Transverse colon (tissue), 4 donors: ENCODE results near the gene IFNGR1. TPM values are rescaled to one million over a fixed set of nuclear protein-coding genes. Genes with fewer than 3 reads are reported as not detected.

Experiments
- DNase-seq: peaks from one replicate; pipeline ENCODE4 v3.0.0-alpha.2; 2019
- H3K27ac ChIP-seq, 4 donors: fragments of 200-600 bp; sonication (generic); 2 replicates each; pipeline ENCODE4 v1.5.1; 2016 to 2018; ENCODE audit warnings: inconsistent platforms in 4 of 4
- H3K27me3 ChIP-seq: fragments of 200-600 bp; sonication (generic); 2 replicates; pipeline ENCODE4 v1.5.1; 2017; ENCODE audit warnings: inconsistent platforms
- H3K36me3 ChIP-seq, 4 donors: fragments of 200-600 bp; sonication (generic); 2 replicates each; pipeline ENCODE4 v1.5.1; 2017 to 2019; ENCODE audit warnings: inconsistent platforms in 4 of 4
- H3K4me1 ChIP-seq, 4 donors: fragments of 200-600 bp; sonication (generic); 2 replicates each; pipeline ENCODE4 v1.5.1; 2017 to 2020; ENCODE audit warnings: inconsistent platforms in 4 of 4
- H3K4me3 ChIP-seq, 4 donors: fragments of 200-600 bp; sonication (generic); 1 replicate in 1 of 4; 2 replicates in 3 of 4; pipeline versions ENCODE4 v1.5.1 to v1.6.1; 2017 to 2019; ENCODE audit warnings: inconsistent platforms in 4 of 4
- H3K9me3 ChIP-seq, 2 donors: fragments of 200-600 bp; sonication (generic); 2 replicates each; pipeline ENCODE4 v1.5.1; 2017 to 2019; ENCODE audit warnings: inconsistent platforms in 2 of 2
- EP300 ChIP-seq: sonication (generic); formaldehyde crosslinking; IDR thresholded peaks from one replicate; pipeline ENCODE4 v1.6.1; 2017; ENCODE audit warnings: antibody characterized with exemption, low read depth
- POLR2A ChIP-seq: fragments of 450-650 bp; IDR thresholded peaks from one replicate; pipeline ENCODE4 v1.6.1; 2016; ENCODE audit warnings: antibody characterized with exemption, mild to moderate bottlenecking, moderate library complexity
- POLR2AphosphoS5 ChIP-seq, 3 donors: sonication (generic); formaldehyde crosslinking; IDR thresholded peaks; one replicate each; pipeline ENCODE4 v1.6.1; 2016; ENCODE audit warnings: antibody characterized with exemption in 3 of 3
- WGBS, 2 donors: methylation state at CpG; one replicate each; pipeline ENCODE4 v1.1.5; 2018; ENCODE audit warnings: low coverage in 1 of 2; 5-methylcytosine and 5-hydroxymethylcytosine counted together
- in situ Hi-C, 4 donors: fragments of 200-750 bp; cut with MboI; loops; one replicate each; pipeline versions ENCODE4 v1.15.0 to v1.15.1; 2017; ENCODE audit warnings: low sequenced_read_pairs in 3 of 4, low pct_ligation_motif_present in 1 of 4, low pct_unique_long_range_greater_than_20kb in 1 of 4
- intact Hi-C: fragments of 100-400 bp; cut with DNase I; formaldehyde crosslinking; loops from one replicate; pipeline ENCODE4 v1.15.1; 2023; ENCODE audit warnings: low total_unique reads
- total RNA-seq, 4 donors: library from RNA; depleted of rRNA; stranded (reverse); fragments of >200 nt; gene quantifications; one replicate each; pipeline ENCODE4 v1.1.0, GENCODE V29; 2016
- TF ChIP-seq, protein P1 (sequence below), 5 experiments: fragments of 200-600 bp in 3 of 5; fragments of 450-650 bp in 2 of 5; sonication (generic) in 3 of 5; IDR thresholded peaks; 1 replicate in 2 of 5; 2 replicates in 3 of 5; pipeline ENCODE4 v1.5.1; 2016 to 2017; ENCODE audit warnings: antibody characterized with exemption in 5 of 5, inconsistent platforms in 3 of 5, mild to moderate bottlenecking in 2 of 5, moderate library complexity in 1 of 5

The IFNGR1 gene
- total RNA-seq: 100 to 1,000 TPM in 2 of 4 donors, 10 to 100 TPM in 1, 1 to 10 TPM in 1; 7.0 to 116 (median 86.8) TPM

DNA sequence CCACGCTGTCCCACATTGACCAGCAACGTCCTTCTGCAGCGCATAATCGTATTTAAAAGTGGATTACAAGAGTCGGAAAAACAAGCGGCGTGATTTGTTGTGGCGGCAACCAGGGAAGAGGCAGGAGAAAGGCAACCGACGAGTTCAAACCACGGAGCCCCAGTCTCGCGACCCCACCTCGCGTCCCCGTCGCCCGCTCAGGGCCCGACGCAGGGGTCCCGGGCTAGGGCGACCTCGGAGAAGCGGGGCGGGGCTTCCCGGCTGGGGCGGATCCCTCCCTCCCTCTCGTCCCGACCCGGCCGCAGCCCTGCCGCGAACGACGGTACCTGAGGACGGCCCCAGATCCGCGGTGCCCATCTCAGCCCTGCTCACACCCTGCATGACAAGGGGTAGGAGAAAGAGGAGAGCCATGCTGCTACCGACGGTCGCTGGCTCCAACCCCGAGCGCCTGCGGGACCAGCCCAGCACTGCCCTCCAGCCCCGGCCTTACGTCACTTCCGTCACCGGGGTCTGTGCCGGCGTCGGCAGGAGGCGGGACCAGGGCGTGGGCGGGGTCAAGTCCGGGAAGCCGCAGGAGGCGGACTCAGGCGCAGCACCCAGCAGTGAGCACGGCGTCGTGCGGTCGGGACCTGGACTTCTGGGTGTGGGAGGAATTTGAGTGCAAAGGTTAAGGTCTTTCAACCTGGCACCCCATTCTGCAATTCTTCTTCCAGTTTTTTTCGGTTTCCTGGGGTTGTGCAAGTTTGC lies at the start of gene IFNGR1:
Gene IFNGR1 (minus strand): TSS at position 469 of the 747 bp plus-strand sequence. CDS start 58 bp downstream, at position 411.
- H3K36me3 ChIP-seq: no peaks in the 10 kb centered on the region
- TF ChIP-seq EP300 (no peak), POLR2AphosphoS5 (IDR thresholded peaks at IDR 0.05) (peak; percentile 99), POLR2A (peak; percentile 98)
- TF ChIP-seq, protein P1, sequence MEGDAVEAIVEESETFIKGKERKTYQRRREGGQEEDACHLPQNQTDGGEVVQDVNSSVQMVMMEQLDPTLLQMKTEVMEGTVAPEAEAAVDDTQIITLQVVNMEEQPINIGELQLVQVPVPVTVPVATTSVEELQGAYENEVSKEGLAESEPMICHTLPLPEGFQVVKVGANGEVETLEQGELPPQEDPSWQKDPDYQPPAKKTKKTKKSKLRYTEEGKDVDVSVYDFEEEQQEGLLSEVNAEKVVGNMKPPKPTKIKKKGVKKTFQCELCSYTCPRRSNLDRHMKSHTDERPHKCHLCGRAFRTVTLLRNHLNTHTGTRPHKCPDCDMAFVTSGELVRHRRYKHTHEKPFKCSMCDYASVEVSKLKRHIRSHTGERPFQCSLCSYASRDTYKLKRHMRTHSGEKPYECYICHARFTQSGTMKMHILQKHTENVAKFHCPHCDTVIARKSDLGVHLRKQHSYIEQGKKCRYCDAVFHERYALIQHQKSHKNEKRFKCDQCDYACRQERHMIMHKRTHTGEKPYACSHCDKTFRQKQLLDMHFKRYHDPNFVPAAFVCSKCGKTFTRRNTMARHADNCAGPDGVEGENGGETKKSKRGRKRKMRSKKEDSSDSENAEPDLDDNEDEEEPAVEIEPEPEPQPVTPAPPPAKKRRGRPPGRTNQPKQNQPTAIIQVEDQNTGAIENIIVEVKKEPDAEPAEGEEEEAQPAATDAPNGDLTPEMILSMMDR (IDR thresholded peaks at IDR 0.05): no peak
- intact Hi-C loops: no loop called here
- peak; percentile 99 for DNase-seq
- H3K9me3 ChIP-seq: no peaks in the 10 kb centered on the region
- in situ Hi-C loops: no loop called here
- H3K4me1 ChIP-seq: peaks cover 26 to 76% (median 38%) of the 10 kb centered on the region in 4 donors
- WGBS, 2 donors: 0% methylated on average over 35 of the region's 64 CpGs; no CpG with 5 or more reads in 1 of the 2 donors
- H3K27me3 ChIP-seq: no peaks in the 10 kb centered on the region
- H3K27ac ChIP-seq: peak within 1 kb of the TSS; percentile 95 to 98 (median 96)
- peak within 1 kb of the TSS; percentile 66 to 92 (median 79) for H3K4me3 ChIP-seq

DNA sequence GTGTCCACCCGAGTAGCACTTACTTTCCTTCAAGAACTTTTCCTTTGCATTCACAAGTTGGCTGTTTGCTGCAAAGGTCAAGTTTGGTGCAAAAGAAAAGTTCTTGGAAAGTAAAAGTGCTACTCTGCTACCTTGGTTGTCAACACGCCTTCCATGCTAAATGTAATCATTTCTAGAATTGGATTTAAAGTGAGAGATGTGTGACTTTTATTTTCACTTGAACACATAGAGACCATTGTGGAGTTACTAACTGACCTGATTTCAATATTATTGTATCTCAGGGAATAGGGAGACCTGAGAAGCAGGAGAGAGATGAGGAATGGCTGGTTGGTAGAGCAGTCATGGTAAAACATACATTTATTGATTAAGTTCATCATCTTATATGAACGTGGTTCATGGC lies 49.7 kb upstream of the IFNGR1 start:
- in situ Hi-C loops: loop anchor here in 1 of 4 donors (25.0 kb wide), 1 partner anchor 368 kb away; no protein-coding TSS in a partner anchor
- 79 to 89% methylated on average over 3 of the region's 3 CpGs for WGBS, 2 donors

DNA sequence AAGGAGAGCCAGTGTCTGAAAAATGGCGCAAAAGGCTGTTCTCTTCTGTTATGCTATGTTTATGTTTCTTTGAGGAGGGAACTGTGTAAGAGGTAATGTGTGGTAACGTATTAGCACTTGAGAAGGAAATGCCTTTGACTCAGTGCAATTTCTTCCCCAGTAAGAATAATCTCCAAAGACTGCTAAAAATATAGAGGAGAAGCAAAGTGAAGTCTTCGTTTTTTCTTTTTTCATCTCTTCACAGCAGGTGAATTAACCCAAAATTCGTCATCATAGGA lies 47.1 kb upstream of the IFNGR1 start:
- TF ChIP-seq, protein P1 (IDR thresholded peaks at IDR 0.05): no peak
- no peak for TF ChIP-seq POLR2A
- TF ChIP-seq POLR2AphosphoS5 (IDR thresholded peaks at IDR 0.05): no peak
- no peak for TF ChIP-seq EP300
- Histone ChIP-seq H3K9me3 (no peaks in the 10 kb centered on the region), H3K27ac (no peak overlapping the region), H3K27me3 (no peaks in the 10 kb centered on the region), H3K4me1 (peaks cover 0 to 10% (median 0%) of the 10 kb centered on the region in 4 donors), H3K36me3 (no peaks in the 10 kb centered on the region), H3K4me3 (no peak overlapping the region)
- DNase-seq: no peak
- intact Hi-C loops: no loop called here
- in situ Hi-C loops: loop anchor here in 1 of 4 donors (25.0 kb wide), 1 partner anchor 371 kb away; no protein-coding TSS in a partner anchor
- 65% methylated on average over 4 of the region's 4 CpGs for WGBS, 2 donors

More for the DNA sequence above, 49.7 kb upstream of the IFNGR1 start:
- Histone ChIP-seq H3K9me3 (no peaks in the 10 kb centered on the region), H3K27ac (no peak overlapping the region), H3K4me3 (no peak overlapping the region), H3K36me3 (no peaks in the 10 kb centered on the region), H3K27me3 (no peaks in the 10 kb centered on the region), H3K4me1 (no peaks in the 10 kb centered on the region)
- TF ChIP-seq POLR2A (no peak), EP300 (no peak), POLR2AphosphoS5 (IDR thresholded peaks at IDR 0.05) (no peak)
- TF ChIP-seq, protein P1 (IDR thresholded peaks at IDR 0.05): no peak
- intact Hi-C loops: no loop called here
- DNase-seq: no peak

DNA sequence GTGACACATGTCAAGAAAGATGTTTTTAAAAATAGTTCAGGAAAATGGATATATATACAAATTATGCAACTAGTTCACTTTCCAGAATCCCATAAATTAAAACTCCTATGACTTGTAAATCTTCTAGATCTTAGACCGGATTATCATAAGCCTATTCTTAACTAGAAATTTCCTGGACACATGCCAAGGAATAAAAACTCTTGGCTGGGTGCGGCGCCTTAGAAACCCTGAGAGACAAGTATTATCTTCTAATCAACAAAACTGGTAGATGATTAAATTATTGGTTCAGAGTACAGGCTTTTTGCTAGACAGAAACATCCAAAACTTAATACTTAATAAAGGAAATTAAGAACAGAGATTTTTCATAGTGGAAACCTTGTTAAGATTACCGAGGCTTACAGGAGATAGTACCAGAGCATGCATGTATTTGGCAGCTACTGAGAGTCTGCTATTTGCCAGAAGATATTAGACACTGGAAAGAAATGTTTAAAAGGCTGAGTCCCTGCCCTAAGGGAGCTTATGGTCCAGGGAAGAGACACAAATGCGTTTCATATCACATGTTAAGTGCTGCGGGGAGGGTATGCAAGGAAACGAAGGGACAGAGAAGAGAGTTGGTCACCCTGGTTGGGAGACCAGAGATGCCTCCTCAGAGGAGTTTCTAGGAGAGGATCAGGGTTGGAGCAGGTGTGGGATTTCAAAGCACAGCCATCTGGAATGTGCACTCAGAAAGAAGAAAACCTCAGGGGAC lies 46.5 kb upstream of the IFNGR1 start:
- WGBS, 2 donors: 21 to 60% methylated on average over 4 to 7 of the region's 7 CpGs
- intact Hi-C loops: no loop called here
- Histone ChIP-seq H3K27ac (no peak overlapping the region), H3K27me3 (no peaks in the 10 kb centered on the region), H3K4me3 (no peak overlapping the region), H3K36me3 (no peaks in the 10 kb centered on the region), H3K4me1 (peaks cover 0 to 14% (median 0%) of the 10 kb centered on the region in 4 donors), H3K9me3 (no peaks in the 10 kb centered on the region)
- in situ Hi-C loops: loop anchor here in 1 of 4 donors (25.0 kb wide), 1 partner anchor 372 kb away; no protein-coding TSS in a partner anchor
- no peak for DNase-seq
- no peak for TF ChIP-seq POLR2A
- TF ChIP-seq EP300: no peak
